GM23248 (cell line): ENCODE data around the gene GHRL. TPM values are rescaled to one million over a fixed set of nuclear protein-coding genes. Genes with fewer than 3 reads are reported as not detected.
"Not testable (repeated sequence)": the region's sequence is repeated elsewhere in the genome, so short reads cannot be mapped to it uniquely, and the experiment has no call there.

Source experiments
- DNase-seq: peaks from one replicate; pipeline ENCODE4 v3.0.0-alpha.2; 2015
- H2AFZ ChIP-seq: fragments of 200-600 bp; sonication (generic); 2 replicates; pipeline ENCODE4 v1.6.1; 2016; ENCODE audit warnings: antibody characterized with exemption
- H3F3A ChIP-seq: fragments of 200-600 bp; sonication (generic); 2 replicates; pipeline ENCODE4 v1.6.1; 2016; ENCODE audit warnings: mild to moderate bottlenecking, antibody characterized with exemption, mixed run types; ENCODE audit not compliant: insufficient read depth
- H3K27ac ChIP-seq: fragments of 200-600 bp; sonication (generic); 2 replicates; pipeline ENCODE4 v1.5.1; 2016; ENCODE audit warnings: mild to moderate bottlenecking
- H3K27me3 ChIP-seq: fragments of 200-600 bp; sonication (generic); replicated peaks from 2 replicates; pipeline ENCODE4 v1.6.1; 2016; ENCODE audit warnings: mild to moderate bottlenecking; ENCODE audit not compliant: insufficient read depth
- H3K36me3 ChIP-seq: fragments of 200-600 bp; sonication (generic); 2 replicates; pipeline ENCODE4 v1.6.1; 2016; ENCODE audit warnings: low read depth, mild to moderate bottlenecking
- H3K4me1 ChIP-seq: fragments of 200-600 bp; sonication (generic); 2 replicates; pipeline ENCODE4 v1.6.1; 2016; ENCODE audit warnings: mild to moderate bottlenecking; ENCODE audit not compliant: insufficient read depth
- H3K4me2 ChIP-seq: fragments of 200-600 bp; sonication (generic); one replicate; pipeline ENCODE4 v1.6.1; 2016; ENCODE audit warnings: mild to moderate bottlenecking; ENCODE audit not compliant: unreplicated experiment
- H3K4me3 ChIP-seq: fragments of 200-600 bp; sonication (generic); 2 replicates; pipeline ENCODE4 v1.5.1; 2016; ENCODE audit warnings: mild to moderate bottlenecking
- H3K79me2 ChIP-seq: fragments of 200-600 bp; sonication (generic); 2 replicates; pipeline ENCODE4 v1.6.1; 2016; ENCODE audit warnings: mild to moderate bottlenecking; ENCODE audit not compliant: insufficient read depth
- H3K9ac ChIP-seq: fragments of 200-600 bp; sonication (generic); 2 replicates; pipeline ENCODE4 v1.6.1; 2016; ENCODE audit warnings: mild to moderate bottlenecking
- H3K9me2 ChIP-seq: fragments of 200-600 bp; sonication (generic); 2 replicates; pipeline ENCODE4 v1.6.1; 2016; ENCODE audit warnings: mixed run types, mild to moderate bottlenecking, moderate library complexity; ENCODE audit not compliant: insufficient read depth
- H3K9me3 ChIP-seq: fragments of 200-600 bp; sonication (generic); one replicate; pipeline ENCODE4 v1.6.1; 2017; ENCODE audit warnings: low read depth
- H4K20me1 ChIP-seq: fragments of 200-600 bp; sonication (generic); 2 replicates; pipeline ENCODE4 v1.6.0; 2016; ENCODE audit not compliant: insufficient read depth
- EZH2 ChIP-seq: fragments of 200-600 bp; sonication (generic); IDR thresholded peaks from 2 replicates; pipeline ENCODE4 v1.6.1; 2018; ENCODE audit warnings: antibody characterized with exemption, mild to moderate bottlenecking; ENCODE audit not compliant: insufficient read depth, poor library complexity, severe bottlenecking
- EZH2phosphoT487 ChIP-seq: fragments of 200-600 bp; sonication (generic); IDR thresholded peaks from 2 replicates; pipeline ENCODE4 v1.6.1; 2018; ENCODE audit warnings: antibody characterized with exemption, moderate library complexity, mild to moderate bottlenecking, low read depth; ENCODE audit not compliant: insufficient read depth
- WGBS, 2 experiments: methylation state at CpG; one replicate each; pipeline ENCODE4 v1.1.6; 2015 to 2017; ENCODE audit warnings: low lambda C conversion rate in 2 of 2, low coverage in 1 of 2; ENCODE audit errors: missing lambda C conversion rate in 2 of 2; 5-methylcytosine and 5-hydroxymethylcytosine counted together
- in situ Hi-C: fragments of 300-500 bp; cut with MboI; formaldehyde crosslinking; loops from 2 replicates; pipeline ENCODE4 v1.15.0; 2020
- polyA plus RNA-seq: library from polyadenylated mRNA; unstranded; fragments of >200 nt; fragmentation: Nextera tagmentation; extraction: Ambion mirVana; gene quantifications from 2 replicates; pipeline ENCODE4 v1.2.1, GENCODE V29; 2016
- total RNA-seq: library from RNA; depleted of rRNA; stranded (reverse); fragments of >200 nt; shearing (Covaris generic); gene quantifications from 2 replicates; pipeline ENCODE4 v1.2.3, GENCODE V29; 2014

GHRL gene
- total and polyA plus RNA-seq, 2 experiments from 2014 or later: 0.71 TPM; not detected in 1

DNA sequence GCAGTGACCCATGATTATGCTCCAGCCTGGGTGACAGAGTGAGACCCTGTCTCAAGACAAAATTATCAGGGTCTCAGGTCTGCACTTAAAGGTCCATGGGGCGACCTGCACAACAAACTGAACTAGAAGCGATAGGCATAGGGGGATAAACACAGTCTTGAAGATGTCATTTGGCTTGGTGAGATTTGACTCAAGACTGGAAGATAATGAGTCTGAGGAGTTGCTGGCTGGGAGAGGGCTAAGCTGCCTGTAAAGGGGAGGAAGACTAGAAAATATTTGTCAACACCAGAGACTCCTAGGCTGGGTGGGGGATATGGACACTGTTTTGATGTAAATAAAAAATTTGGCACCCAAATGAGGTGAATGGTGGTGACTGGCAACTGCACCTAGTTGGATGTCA, 19.8 kb downstream of the GHRL start:
- no peak overlapping the region for H3K27ac ChIP-seq
- peaks cover 1% of the 10 kb centered on the region; the same call in 1 of the 2 replicates for H3K4me1 ChIP-seq
- H2AFZ ChIP-seq: no peak overlapping the region
- peaks cover 100% of the 10 kb centered on the region for H3K79me2 ChIP-seq
- TF ChIP-seq EZH2 (no peak), EZH2phosphoT487 (no peak)
- no peak overlapping the region for H3K9ac ChIP-seq
- in situ Hi-C loops: no loop called here
- DNase-seq: no peak
- peaks cover 7% of the 10 kb centered on the region; the same call in 1 of the 2 replicates for H3K36me3 ChIP-seq
- H3K4me3 ChIP-seq: no peak overlapping the region
- no peak overlapping the region for H3K4me2 ChIP-seq
- no peaks in the 10 kb centered on the region for H3K27me3 ChIP-seq
- H3K9me3 ChIP-seq: no peaks in the 10 kb centered on the region
- no peaks in the 10 kb centered on the region for H3K9me2 ChIP-seq
- no peaks in the 10 kb centered on the region for H3F3A ChIP-seq
- 0 out of 2 replicates have a peak, but pooled peaks cover 8% of the 10 kb centered on the region for H4K20me1 ChIP-seq
- WGBS, 2 experiments: 100% methylated on average over 2 of the region's 2 CpGs

DNA sequence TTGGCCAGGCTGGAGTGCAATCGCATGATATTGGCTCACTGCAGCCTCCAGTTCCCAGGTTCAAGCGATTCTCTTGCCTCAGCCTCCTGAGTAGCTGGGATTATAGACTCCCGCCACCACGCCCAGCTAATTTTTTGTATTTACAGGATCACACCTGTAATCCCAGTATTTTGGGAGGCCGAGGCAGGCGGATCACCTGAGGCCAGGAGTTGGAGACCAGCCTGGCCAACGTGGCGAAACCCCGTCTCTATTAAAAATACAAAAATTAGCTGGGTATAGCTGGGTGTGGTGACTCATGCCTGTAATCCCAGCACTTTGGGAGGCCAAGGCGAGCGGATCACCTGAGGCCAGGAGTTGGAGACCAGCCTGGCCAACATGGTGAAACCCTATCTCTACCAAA, 20.3 kb downstream of the GHRL start:
- not testable (repeated sequence) for H4K20me1 ChIP-seq

DNA sequence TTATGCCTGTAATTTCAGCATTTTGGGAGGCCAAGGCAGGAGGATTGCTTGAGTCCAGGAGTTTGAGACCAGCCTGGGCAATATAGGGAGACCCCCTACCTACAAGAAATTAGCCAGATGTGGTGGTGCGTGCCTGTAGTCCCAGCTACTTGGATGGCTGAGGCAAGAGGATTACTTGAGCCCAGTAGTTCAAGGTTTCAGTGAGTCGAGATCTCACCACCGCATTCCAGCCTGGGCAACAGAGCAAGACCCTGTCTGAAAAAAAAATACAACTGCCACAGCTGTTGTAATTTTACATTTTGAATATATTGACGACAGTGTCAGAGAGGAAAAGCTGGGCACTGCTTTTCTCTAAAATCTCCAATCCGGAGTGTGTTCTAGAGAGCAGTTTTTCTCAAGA, 23.3 kb downstream of the GHRL start:
- H3K27ac ChIP-seq: no peak overlapping the region
- no peak overlapping the region for H2AFZ ChIP-seq
- peaks cover 3% of the 10 kb centered on the region; the same call in 1 of the 2 replicates for H3K4me1 ChIP-seq
- 0 out of 2 replicates have a peak, but pooled peaks cover under 1% of the 10 kb centered on the region for H3F3A ChIP-seq
- in situ Hi-C loops: no loop called here
- H3K9me2 ChIP-seq: no peaks in the 10 kb centered on the region
- no peak for TF ChIP-seq EZH2
- no peak for TF ChIP-seq EZH2phosphoT487
- no peak for DNase-seq
- 0 out of 2 replicates have a peak, but pooled peaks cover 8% of the 10 kb centered on the region for H4K20me1 ChIP-seq
- H3K4me2 ChIP-seq: no peak overlapping the region
- H3K9me3 ChIP-seq: no peaks in the 10 kb centered on the region
- H3K79me2 ChIP-seq: peaks cover 100% of the 10 kb centered on the region
- no peak overlapping the region for H3K4me3 ChIP-seq
- H3K27me3 ChIP-seq: no peaks in the 10 kb centered on the region
- WGBS, 2 experiments: 89 to 92% methylated on average over 5 of the region's 5 CpGs
- H3K9ac ChIP-seq: no peak overlapping the region
- peaks cover 6% of the 10 kb centered on the region; the same call in 1 of the 2 replicates for H3K36me3 ChIP-seq

More for the DNA sequence above, 20.3 kb downstream of the GHRL start:
- H3K27me3 ChIP-seq, DNase-seq, H3K9ac ChIP-seq, H3F3A ChIP-seq, H3K4me2 ChIP-seq, H3K4me1 ChIP-seq, H3K27ac ChIP-seq, H3K36me3 ChIP-seq, H2AFZ ChIP-seq, in situ Hi-C loops, H3K9me3 ChIP-seq, H3K4me3 ChIP-seq, H3K9me2 ChIP-seq: not testable (repeated sequence)
- H3K79me2 ChIP-seq: peaks cover 100% of the 10 kb centered on the region
- WGBS, 2 experiments: 92 to 98% methylated on average over 9 to 11 of the region's 11 CpGs

DNA sequence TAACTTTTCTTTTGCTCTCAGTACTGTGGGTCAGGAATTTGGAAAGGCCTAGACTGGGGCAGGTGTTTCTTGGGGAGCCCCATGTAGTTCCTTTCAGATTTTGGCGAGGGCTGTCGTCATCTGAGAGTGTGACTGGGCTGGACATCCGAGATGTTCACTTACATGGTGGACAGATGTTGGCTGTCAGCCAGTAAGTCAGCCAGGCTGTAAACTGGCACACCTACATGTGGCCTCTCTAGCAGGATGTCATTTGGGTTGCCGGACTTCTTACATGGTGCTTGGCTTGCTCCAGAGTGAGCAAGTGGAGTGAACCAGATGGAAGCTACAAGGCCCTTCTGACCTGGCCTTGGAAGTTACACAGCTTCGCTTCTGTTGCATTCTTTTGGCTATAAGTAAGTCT, 23.8 kb downstream of the GHRL start:
- Histone ChIP-seq H2AFZ (no peak overlapping the region), H3F3A (peaks cover 5% of the 10 kb centered on the region; the same call in 1 of the 2 replicates), H3K27me3 (no peaks in the 10 kb centered on the region), H3K4me3 (no peak overlapping the region), H3K27ac (no peak overlapping the region), H3K9me2 (no peaks in the 10 kb centered on the region), H3K36me3 (peaks cover 6% of the 10 kb centered on the region; the same call in 1 of the 2 replicates), H4K20me1 (0 out of 2 replicates have a peak, but pooled peaks cover 8% of the 10 kb centered on the region), H3K4me2 (no peak overlapping the region), H3K4me1 (peaks cover 8% of the 10 kb centered on the region), H3K79me2 (peaks cover 100% of the 10 kb centered on the region), H3K9me3 (no peaks in the 10 kb centered on the region), H3K9ac (no peak overlapping the region)
- DNase-seq: no peak
- in situ Hi-C loops: no loop called here
- TF ChIP-seq EZH2phosphoT487 (no peak), EZH2 (no peak)
- WGBS, 2 experiments: 68 to 71% methylated on average over 5 of the region's 5 CpGs

DNA sequence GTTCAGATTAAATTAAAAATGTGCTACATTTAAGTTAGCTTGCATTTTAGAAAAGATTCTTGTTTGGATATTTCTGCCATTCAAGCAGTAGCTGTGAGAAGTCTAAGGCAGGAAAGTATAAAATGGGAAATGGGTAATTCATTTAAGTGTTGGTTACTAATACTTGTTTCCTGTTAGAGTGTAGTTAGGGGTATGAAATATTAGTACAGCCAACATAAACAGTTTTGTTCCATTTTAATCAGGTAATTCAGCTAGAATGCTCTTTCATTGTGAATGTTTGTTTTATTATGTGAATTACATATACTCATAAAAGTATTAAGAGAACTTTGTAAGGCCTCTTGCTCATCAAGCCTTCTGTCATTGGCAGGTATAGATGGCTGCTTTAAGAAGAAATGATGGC, 24.6 kb downstream of the GHRL start:
- TF ChIP-seq EZH2 (no peak), EZH2phosphoT487 (no peak)
- in situ Hi-C loops: no loop called here
- Histone ChIP-seq H3K9me2 (no peaks in the 10 kb centered on the region), H3K4me3 (no peak overlapping the region), H2AFZ (no peak overlapping the region), H4K20me1 (peaks cover 8% of the 10 kb centered on the region; the same call in 1 of the 2 replicates), H3K27ac (no peak overlapping the region), H3K4me1 (peaks cover 14% of the 10 kb centered on the region), H3K27me3 (no peaks in the 10 kb centered on the region), H3K36me3 (peaks cover 6% of the 10 kb centered on the region; the same call in 1 of the 2 replicates), H3K4me2 (no peak overlapping the region), H3K79me2 (peaks cover 100% of the 10 kb centered on the region), H3F3A (peaks cover 10% of the 10 kb centered on the region; the same call in 1 of the 2 replicates), H3K9ac (no peak overlapping the region), H3K9me3 (no peaks in the 10 kb centered on the region)
- no peak for DNase-seq

DNA sequence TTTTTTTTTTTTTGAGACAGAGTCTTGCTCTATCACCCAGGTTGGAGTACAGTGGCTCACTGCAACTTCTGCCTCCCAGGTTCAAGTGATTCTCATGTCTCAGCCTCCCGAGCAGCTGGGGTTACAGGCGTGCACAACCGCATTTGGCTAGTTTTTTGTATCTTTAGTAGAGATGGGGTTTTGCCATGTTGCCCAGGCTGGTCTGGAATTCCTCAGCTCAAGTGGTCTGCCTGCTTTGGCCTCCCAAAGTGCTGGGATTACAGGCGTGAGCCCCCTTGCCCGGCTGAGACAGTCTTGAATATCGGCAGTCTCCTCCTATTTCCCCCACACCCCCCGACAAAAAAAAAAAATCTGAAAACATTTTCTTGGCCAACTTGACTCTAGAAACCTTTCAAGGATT, 25.8 kb downstream of the GHRL start:
- H4K20me1 ChIP-seq, in situ Hi-C loops, H3K9ac ChIP-seq, H3K9me2 ChIP-seq, H3K4me3 ChIP-seq, H3K9me3 ChIP-seq, H2AFZ ChIP-seq, H3K27me3 ChIP-seq, H3K36me3 ChIP-seq, H3K4me2 ChIP-seq, H3K27ac ChIP-seq, DNase-seq: not testable (repeated sequence)
- Histone ChIP-seq H3K4me1 (peaks cover 14% of the 10 kb centered on the region), H3K79me2 (peaks cover 100% of the 10 kb centered on the region), H3F3A (peaks cover 13% of the 10 kb centered on the region; the same call in 1 of the 2 replicates)
- WGBS, 2 experiments: 40 to 47% methylated on average over 7 of the region's 7 CpGs
